Neuronal stem cell (in vitro differentiated cells): ENCODE data around the gene SLC39A7.

Experiments used
- DNase-seq: peaks from one replicate; pipeline ENCODE4 v3.0.0-alpha.2; 2013; ENCODE audit warnings: low spot score
- H2AFZ ChIP-seq: one replicate; pipeline ENCODE4 v1.6.1; 2013; ENCODE audit warnings: mild to moderate bottlenecking, low read length, inconsistent platforms
- H2AK5ac ChIP-seq: 2 replicates; pipeline ENCODE4 v1.6.1; 2013; ENCODE audit warnings: low read depth, mild to moderate bottlenecking, inconsistent platforms, low read length, moderate library complexity, mixed read lengths
- H2BK120ac ChIP-seq: 2 replicates; pipeline ENCODE4 v1.6.1; 2013; ENCODE audit warnings: low read depth, mild to moderate bottlenecking, inconsistent platforms, low read length, moderate library complexity, mixed read lengths
- H2BK12ac ChIP-seq: one replicate; pipeline ENCODE4 v1.6.1; 2013; ENCODE audit warnings: low read length, inconsistent platforms
- H2BK15ac ChIP-seq: 2 replicates; pipeline ENCODE4 v1.6.1; 2013; ENCODE audit warnings: mild to moderate bottlenecking, low read length, inconsistent platforms, mixed read lengths
- H2BK5ac ChIP-seq: one replicate; pipeline ENCODE4 v1.6.1; 2013; ENCODE audit warnings: inconsistent platforms, mild to moderate bottlenecking, low read length, moderate library complexity
- H3K14ac ChIP-seq: one replicate; pipeline ENCODE4 v1.6.1; 2013; ENCODE audit warnings: low read length, inconsistent platforms
- H3K18ac ChIP-seq: 2 replicates; pipeline ENCODE4 v1.6.1; 2013; ENCODE audit warnings: low read length, inconsistent platforms
- H3K23ac ChIP-seq: 2 replicates; pipeline ENCODE4 v1.6.1; 2013; ENCODE audit warnings: low read depth, mild to moderate bottlenecking, mixed read lengths, low read length, inconsistent platforms; ENCODE audit not compliant: poor library complexity
- H3K27ac ChIP-seq: replicated peaks from 3 replicates; pipeline ENCODE4 v1.5.1; 2013; ENCODE audit warnings: low read length, inconsistent platforms
- H3K27me3 ChIP-seq, 3 experiments: 2 replicates each; pipeline ENCODE4 v1.6.1; 2013; ENCODE audit warnings: low read length in 3 of 3, mild to moderate bottlenecking in 2 of 3, inconsistent platforms in 1 of 3, low read depth in 1 of 3, mixed read lengths in 1 of 3, moderate library complexity in 1 of 3; ENCODE audit not compliant: control insufficient read depth in 3 of 3, insufficient read depth in 3 of 3
- H3K36me3 ChIP-seq, 2 donors: replicated peaks in 1 of 2; 2 replicates each; pipeline ENCODE4 v1.6.1; 2013; ENCODE audit warnings: low read length in 2 of 2; ENCODE audit not compliant: control insufficient read depth in 2 of 2, insufficient read depth in 2 of 2
- H3K4ac ChIP-seq: 2 replicates; pipeline ENCODE4 v1.6.1; 2013; ENCODE audit warnings: inconsistent platforms, mild to moderate bottlenecking, low read length, moderate library complexity
- H3K4me1 ChIP-seq, 2 donors: 1 replicate in 1 of 2; 2 replicates in 1 of 2; pipeline ENCODE4 v1.6.1; 2013; ENCODE audit warnings: low read length in 2 of 2, low read depth in 1 of 2; ENCODE audit not compliant: control insufficient read depth in 2 of 2, insufficient read depth in 1 of 2
- H3K4me2 ChIP-seq: one replicate; pipeline ENCODE4 v1.6.1; 2013; ENCODE audit warnings: mild to moderate bottlenecking, low read length, inconsistent platforms; ENCODE audit not compliant: insufficient read depth, poor library complexity, severe bottlenecking
- H3K4me3 ChIP-seq, 2 donors: 2 replicates each; pipeline ENCODE4 v1.5.1; 2013; ENCODE audit warnings: low read length in 2 of 2, mild to moderate bottlenecking in 2 of 2, inconsistent platforms in 1 of 2, moderate library complexity in 1 of 2
- H3K79me1 ChIP-seq: one replicate; pipeline ENCODE4 v1.6.1; 2013; ENCODE audit warnings: low read depth, mild to moderate bottlenecking, inconsistent platforms, low read length, moderate library complexity
- H3K9ac ChIP-seq: one replicate; pipeline ENCODE4 v1.6.1; 2013; ENCODE audit warnings: mild to moderate bottlenecking, low read depth, low read length, inconsistent platforms; ENCODE audit not compliant: poor library complexity
- H3K9me3 ChIP-seq, 2 donors: replicated peaks in 1 of 2; 2 replicates each; pipeline versions ENCODE3 to v1.6.1; 2013; ENCODE audit warnings: low read length in 2 of 2, mild to moderate bottlenecking in 2 of 2, inconsistent platforms in 1 of 2, low read depth in 1 of 2, mixed read lengths in 1 of 2, moderate library complexity in 1 of 2; ENCODE audit not compliant: control insufficient read depth in 2 of 2, insufficient read depth in 1 of 2
- H4K8ac ChIP-seq: one replicate; pipeline ENCODE4 v1.6.1; 2013; ENCODE audit warnings: low read depth, mild to moderate bottlenecking, inconsistent platforms, low read length, moderate library complexity
- H4K91ac ChIP-seq: one replicate; pipeline ENCODE4 v1.6.1; 2013; ENCODE audit warnings: low read length, low read depth, mild to moderate bottlenecking, inconsistent platforms; ENCODE audit not compliant: poor library complexity
- WGBS, 2 donors: extraction: QIAGEN DNeasy Blood & Tissue Kit; methylation state at CpG; one replicate each; pipeline ENCODE4 v1.1.7; 2013; ENCODE audit warnings: missing lambda C conversion rate in 2 of 2, mixed read lengths in 1 of 2; ENCODE audit not compliant: insufficient read length in 2 of 2, insufficient replicate concordance in 1 of 2; ENCODE audit errors: extremely low coverage in 2 of 2; 5-methylcytosine and 5-hydroxymethylcytosine counted together

SLC39A7 gene

DNA sequence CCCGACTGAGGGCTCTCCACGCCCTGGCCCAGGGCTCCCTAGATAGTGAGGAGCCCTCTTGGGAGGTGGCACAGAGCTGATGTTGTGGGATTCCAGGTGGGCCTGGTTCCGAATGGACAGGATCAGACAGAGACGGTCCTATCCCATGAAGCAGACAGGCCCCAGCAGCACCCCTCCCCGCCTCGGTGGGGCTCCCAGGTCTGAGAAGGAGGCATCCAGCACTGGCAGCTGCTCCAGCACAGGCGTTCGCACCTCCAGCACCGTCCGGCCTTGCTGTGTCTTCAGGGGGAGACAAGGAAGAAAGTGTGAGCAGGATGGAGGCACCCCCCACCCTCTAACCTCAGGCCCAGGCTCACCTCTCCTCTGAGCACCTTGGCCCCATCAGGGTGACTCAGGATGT lies 37.1 kb upstream of the SLC39A7 start:
- Histone ChIP-seq H2BK15ac (peak overlapping the region; percentile 64), H3K9ac (no peak overlapping the region), H3K14ac (peak overlapping the region; percentile 76), H2BK120ac (no peak overlapping the region), H3K4me2 (no peak overlapping the region), H4K91ac (no peak overlapping the region), H3K4me1 (peaks cover 0 to 7% of the 10 kb centered on the region in 2 donors), H4K8ac (no peak overlapping the region), H3K4me3 (no peak overlapping the region), H2AK5ac (peak overlapping the region; percentile 24), H3K36me3 (no peaks in the 10 kb centered on the region), H3K79me1 (no peaks in the 10 kb centered on the region), H3K9me3 (no peaks in the 10 kb centered on the region), H3K27me3 (peaks cover 0 to 21% (median 10%) of the 10 kb centered on the region in 3 experiments), H2BK12ac (no peak overlapping the region), H2AFZ (no peak overlapping the region), H2BK5ac (no peak overlapping the region), H3K18ac (peak overlapping the region; percentile 15), H3K4ac (no peak overlapping the region), H3K27ac (no peak overlapping the region), H3K23ac (peak overlapping the region; percentile 85)
- no peak for DNase-seq
- WGBS, 2 donors = no CpG with 5 or more reads among the region's 10 CpGs

- Histone ChIP-seq H3K36me3 (no peaks in the 10 kb centered on the region), H3K4me3 (no peak overlapping the region), H3K4me1 (peaks cover 0 to 7% of the 10 kb centered on the region in 2 donors), H2BK5ac (no peak overlapping the region), H3K27ac (no peak overlapping the region), H3K4ac (no peak overlapping the region), H2BK120ac (no peak overlapping the region), H3K23ac (no peak overlapping the region), H3K9ac (no peak overlapping the region), H3K9me3 (no peaks in the 10 kb centered on the region), H4K8ac (peak overlapping the region; percentile 9), H3K79me1 (no peaks in the 10 kb centered on the region), H4K91ac (no peak overlapping the region), H2AK5ac (peak overlapping the region; percentile 24), H3K18ac (peak overlapping the region; percentile 57), H2AFZ (no peak overlapping the region), H3K27me3 (peaks cover 0 to 18% (median 10%) of the 10 kb centered on the region in 3 experiments), H3K4me2 (no peak overlapping the region), H2BK15ac (peak overlapping the region; percentile 58), H2BK12ac (no peak overlapping the region), H3K14ac (peak overlapping the region; percentile 8)
- no CpG with 5 or more reads among the region's 10 CpGs for WGBS, 2 donors
- no peak for DNase-seq
Measured at GRCh38 chr6:33164176-33164575, 36.5 kb upstream of the SLC39A7 start.

GRCh38 chr6:33164665-33165373 lies 35.8 kb upstream of the SLC39A7 start:
- Histone ChIP-seq H2AFZ (no peak overlapping the region), H3K36me3 (no peaks in the 10 kb centered on the region), H3K79me1 (no peaks in the 10 kb centered on the region), H3K18ac (no peak overlapping the region), H3K4me3 (no peak overlapping the region), H3K4me1 (peaks cover 0 to 7% of the 10 kb centered on the region in 2 donors), H2AK5ac (peak overlapping the region; percentile 24), H3K9me3 (no peaks in the 10 kb centered on the region), H3K23ac (no peak overlapping the region), H2BK12ac (no peak overlapping the region), H3K27ac (no peak overlapping the region), H3K9ac (no peak overlapping the region), H3K27me3 (peaks cover 0 to 14% (median 10%) of the 10 kb centered on the region in 3 experiments), H3K4me2 (no peak overlapping the region), H4K91ac (no peak overlapping the region), H3K4ac (no peak overlapping the region), H4K8ac (no peak overlapping the region), H2BK5ac (no peak overlapping the region), H3K14ac (no peak overlapping the region), H2BK120ac (no peak overlapping the region), H2BK15ac (no peak overlapping the region)
- no CpG with 5 or more reads among the region's 14 CpGs for WGBS, 2 donors
- DNase-seq = no peak

- H2AFZ ChIP-seq = no peak overlapping the region
- no peak overlapping the region for H3K27ac ChIP-seq
- no peak overlapping the region for H3K4ac ChIP-seq
- H3K23ac ChIP-seq = peak overlapping the region; percentile 55
- H3K79me1 ChIP-seq = no peaks in the 10 kb centered on the region
- H3K27me3 ChIP-seq = peaks cover 0 to 10% (median 10%) of the 10 kb centered on the region in 3 experiments
- H2BK12ac ChIP-seq = no peak overlapping the region
- no peak overlapping the region for H4K91ac ChIP-seq
- H3K9me3 ChIP-seq = no peaks in the 10 kb centered on the region
- DNase-seq = no peak
- H2BK15ac ChIP-seq = no peak overlapping the region
- no peak overlapping the region for H2BK5ac ChIP-seq
- H3K4me2 ChIP-seq = no peak overlapping the region
- peak overlapping the region; percentile 74 for H2AK5ac ChIP-seq
- no peak overlapping the region for H2BK120ac ChIP-seq
- H4K8ac ChIP-seq = no peak overlapping the region
- peaks cover 0 to 7% of the 10 kb centered on the region in 2 donors for H3K4me1 ChIP-seq
- no peak overlapping the region for H3K9ac ChIP-seq
- no peaks in the 10 kb centered on the region for H3K36me3 ChIP-seq
- H3K18ac ChIP-seq = no peak overlapping the region
- no CpG with 5 or more reads among the region's 17 CpGs for WGBS, 2 donors
- no peak overlapping the region for H3K4me3 ChIP-seq
- H3K14ac ChIP-seq = no peak overlapping the region
Measured at GRCh38 chr6:33165581-33166258, 34.9 kb upstream of the SLC39A7 start.
